GM18519 (cell line): Measurements from ENCODE around the gene MYH14.

ENCODE experiments used
- ATAC-seq: cut with Tn5 transposase; IDR thresholded peaks from one replicate; pipeline ENCODE4 v1.9.1; 2021; ENCODE audit warnings: mild to moderate bottlenecking, moderate library complexity; ENCODE audit not compliant: unreplicated experiment, low FRiP score

The MYH14 gene

DNA sequence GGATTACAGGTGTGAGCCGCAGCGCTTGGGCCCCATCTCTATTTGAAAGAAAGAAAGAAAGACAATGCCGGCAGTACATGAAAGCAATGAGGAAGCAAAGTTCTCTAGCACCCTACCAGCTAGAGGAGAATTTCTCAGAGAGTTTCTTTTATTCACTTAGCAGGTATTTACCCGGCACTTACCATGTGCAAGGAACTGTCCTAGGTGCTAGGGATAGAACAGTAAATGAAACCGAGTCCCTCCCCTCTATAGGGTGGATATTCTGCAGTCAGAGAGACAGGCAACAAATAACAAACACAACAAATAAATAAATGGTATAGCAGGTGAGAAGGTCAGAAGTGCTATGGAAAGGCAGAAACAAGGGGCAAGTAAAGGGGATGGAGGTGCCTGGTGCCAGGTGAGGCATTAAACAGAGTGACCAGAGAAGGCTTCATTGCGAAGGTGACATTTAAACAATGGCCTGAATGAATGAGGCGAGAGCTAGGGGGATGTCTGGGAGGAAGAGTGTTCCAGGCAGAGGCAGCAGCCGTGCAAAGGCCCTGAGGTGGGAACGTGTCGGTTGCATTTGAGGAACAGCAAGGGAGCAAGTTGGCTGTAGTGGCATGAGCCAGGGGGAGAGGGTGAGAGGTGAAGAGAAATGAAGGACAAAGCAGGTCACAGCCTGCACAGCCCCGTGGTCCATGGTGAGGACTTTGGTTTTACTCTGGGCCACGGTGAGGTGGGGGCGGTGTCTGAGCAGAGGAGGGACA, 10.8 kb upstream of the MYH14 start:
- ATAC-seq, result no peak

DNA sequence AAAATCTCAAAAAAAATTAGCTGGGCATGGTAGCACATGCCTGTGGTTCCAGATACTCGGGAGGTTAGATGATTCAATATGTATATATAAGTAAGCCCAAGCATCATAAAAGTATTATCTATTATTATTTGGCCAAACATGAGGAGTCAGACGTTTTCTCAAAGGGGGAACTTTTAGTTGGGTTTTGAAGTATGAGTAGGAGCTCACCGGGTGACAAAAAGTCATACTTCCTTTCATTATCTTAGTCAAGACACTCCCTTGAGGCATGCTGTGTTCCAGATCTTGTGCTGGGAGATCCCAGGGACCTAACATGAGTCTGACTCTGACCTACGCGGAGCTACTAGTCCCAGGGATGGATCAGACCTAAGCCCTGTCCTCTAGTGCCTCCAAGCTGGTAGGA, 8.2 kb upstream of the MYH14 start:
- ATAC-seq, result no peak

DNA sequence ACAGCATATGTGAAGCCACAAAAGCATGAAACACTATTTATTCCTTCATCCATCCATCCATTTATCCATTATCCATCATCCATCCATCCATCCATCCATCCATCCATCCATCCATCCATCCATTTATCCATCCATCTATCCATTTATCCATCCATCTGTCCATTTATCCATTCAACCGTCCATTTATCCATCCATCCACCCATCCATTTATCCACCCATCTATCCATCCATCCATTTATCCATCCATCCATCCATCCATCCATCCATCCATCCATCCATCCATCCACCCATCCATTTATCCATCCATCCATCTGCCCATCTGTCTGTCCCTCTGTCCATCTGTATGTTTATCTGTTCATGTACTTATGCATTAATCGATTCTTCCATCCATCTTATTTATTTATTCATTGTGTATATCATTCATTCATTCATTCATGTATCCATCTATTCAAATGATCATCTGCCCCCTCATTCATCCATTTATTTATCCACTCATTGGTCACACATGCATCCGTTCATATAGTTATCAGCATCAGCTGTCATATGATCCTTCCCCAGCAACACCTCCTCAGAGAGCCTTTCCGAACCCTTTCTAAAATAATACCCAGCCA, 7.0 kb upstream of the MYH14 start:
- ATAC-seq, result no peak

DNA sequence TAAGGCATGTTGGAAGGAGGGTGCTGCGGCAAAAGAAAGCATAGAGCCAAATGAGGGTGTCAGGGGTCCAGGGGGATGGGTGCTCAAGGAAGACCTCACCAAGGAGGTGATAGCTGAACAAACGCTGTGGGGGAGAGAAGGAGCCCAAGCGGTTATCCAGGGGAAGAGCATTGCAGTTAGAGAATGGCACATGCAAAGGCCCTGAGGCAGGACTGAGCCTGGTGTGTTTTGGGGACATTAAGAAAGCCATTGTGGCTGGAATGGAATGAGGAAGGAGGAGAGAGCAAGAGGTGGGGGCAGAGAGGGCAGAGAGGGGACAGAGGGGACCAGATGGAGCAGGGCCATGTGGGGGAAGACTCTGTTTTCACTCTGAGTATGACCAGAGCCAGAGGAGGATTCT, 6.1 kb upstream of the MYH14 start:
- ATAC-seq, result no peak

DNA sequence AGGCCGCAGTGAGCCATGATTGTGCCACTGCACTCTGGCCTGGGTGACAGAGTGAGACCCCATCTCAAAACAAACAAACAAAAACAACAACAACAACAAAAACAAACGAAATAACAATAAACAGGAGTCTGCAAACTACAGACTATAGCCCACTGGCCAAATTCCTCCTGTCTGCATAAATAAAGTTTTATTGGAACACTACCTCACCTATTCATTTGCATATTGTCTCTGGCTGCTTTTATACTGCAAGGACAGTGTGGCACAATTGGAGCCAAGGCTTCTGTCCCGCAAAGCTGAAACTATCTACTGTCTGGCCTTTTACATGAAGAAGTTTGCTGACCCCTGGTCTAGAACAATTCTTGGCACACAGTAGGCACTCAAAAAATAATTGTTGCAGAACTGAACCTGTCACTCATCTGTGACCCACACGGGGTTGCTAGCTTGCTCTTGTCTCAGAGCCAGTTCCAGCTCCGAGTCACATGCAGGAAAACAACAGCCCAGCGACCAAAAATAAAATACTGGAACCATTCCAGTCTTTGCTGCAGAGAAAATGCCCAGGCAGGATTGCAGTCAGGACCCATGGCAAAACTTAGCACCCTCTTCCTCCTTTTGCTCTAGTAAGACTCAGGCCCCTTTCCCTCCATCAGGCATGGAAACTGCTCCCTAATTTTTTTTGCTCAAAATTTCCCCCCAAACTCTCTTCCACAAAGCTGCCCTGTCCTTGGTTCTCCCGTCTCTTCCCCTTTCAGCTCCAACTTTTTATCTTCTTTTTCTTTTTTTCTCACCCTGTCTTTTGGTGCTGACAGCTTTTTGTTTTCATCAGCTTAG, 4.8 kb upstream of the MYH14 start:
- ATAC-seq, result no peak

DNA sequence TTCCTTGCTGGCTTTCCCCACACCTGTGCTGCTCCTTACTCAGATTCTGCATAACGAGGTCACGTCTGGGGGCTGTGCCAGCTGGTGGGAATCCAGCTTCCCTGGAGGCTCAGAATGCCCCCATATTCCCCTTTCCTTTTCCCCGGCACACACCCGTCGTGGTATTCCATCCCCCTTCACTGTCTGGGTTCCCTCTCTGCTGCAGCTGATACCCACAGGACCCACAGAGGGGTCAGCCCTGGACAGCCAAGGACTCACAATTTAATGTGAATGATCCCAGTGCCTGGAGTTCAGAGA, 4.2 kb upstream of the MYH14 start:
- ATAC-seq, result no peak

DNA sequence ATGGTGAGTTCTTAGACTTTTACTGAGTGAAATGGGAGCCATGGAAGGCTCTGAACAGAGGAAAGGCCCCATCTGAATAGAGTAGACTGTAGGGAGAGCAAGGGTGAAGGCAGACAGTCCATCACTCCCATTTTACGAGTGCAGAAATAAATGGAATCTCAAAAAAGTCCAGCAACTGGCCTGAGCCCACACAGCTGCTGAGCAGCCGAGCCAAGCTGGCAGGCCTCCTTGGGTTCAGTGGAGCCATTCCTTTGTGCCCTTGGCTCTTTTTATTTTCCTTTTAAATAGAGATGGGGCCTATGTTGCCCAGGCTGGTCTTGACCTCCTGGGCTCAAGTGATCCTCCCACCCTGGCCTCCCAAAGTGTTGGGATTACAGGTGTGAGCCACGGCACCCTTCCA, 1.0 kb upstream of the MYH14 start:
- ATAC-seq, result no peak

DNA sequence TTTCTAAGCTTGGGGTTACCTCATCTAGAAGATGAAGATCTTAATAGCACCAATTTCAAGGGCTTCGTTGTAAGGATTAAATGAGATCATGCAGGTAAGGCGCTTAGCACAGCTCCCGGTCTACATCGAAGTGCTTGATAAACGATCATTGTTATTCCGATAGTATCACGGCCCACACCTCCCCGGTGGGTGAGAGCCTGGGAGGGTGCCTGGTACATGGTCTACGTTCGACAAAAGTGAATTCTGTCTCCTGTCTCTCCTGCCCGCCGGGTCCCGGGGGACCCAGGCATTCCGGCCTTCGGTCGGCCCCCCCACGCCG, 501 bp upstream of the MYH14 start:
- no peak for ATAC-seq

DNA sequence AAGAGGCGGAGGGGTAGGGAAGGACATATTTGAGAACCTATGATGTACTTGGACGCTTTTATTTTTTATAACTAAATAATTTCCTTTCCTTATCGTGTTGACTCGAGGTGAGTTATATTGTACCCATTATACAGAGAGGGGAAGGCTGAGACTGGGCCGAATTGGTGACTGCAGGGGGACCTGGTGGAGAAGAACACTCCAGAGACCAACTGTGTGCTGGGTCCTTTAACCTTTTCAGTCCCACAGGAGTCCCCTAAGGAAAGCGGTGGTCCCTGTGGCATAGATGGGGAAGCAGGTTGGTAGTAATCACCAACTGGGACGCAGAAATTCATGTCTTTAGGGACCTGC, 633 bp downstream of the MYH14 start:
- ATAC-seq, result no peak

DNA sequence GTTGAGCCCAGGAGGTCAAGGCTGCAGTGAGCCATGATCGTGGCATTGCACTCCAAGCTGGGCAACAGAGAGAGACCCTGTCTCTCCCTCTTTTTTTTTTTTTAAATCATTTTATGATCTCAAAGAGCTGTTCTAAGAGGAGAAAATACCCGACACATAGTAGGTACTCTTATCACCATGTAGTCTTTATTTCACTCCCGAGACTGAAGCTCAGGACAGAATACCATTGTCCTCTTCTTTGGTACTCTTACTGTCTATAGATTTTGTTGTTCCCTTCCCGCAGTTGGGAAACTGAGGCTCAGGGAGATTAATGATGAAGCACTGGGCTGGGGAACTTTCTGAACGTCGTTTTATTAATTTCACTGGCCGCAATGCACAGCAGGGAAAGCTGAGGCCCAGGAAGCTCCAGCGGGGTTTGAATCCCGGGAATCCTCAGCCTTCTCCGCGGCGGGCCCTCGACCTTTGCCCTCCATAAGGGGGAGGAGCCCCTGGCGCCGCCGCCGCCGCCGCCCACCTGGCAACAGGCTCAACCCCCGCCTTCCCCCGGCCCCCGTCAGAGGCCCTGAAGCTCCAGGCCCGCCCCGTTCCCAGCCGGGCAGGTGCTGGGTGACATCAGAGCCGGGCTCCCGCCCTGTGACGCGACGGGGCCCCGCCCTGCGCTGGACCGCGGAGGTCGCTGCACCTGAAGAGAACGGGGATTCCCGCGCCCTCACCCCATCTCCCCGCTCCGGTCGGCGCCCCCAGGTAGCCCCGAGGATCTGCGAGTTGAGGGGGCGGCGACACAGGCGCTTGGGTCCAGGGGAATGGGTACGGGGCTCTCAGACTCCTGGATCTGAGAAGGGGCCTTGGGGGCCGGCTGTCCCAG, 1.6 kb downstream of the MYH14 start:
- no peak for ATAC-seq

DNA sequence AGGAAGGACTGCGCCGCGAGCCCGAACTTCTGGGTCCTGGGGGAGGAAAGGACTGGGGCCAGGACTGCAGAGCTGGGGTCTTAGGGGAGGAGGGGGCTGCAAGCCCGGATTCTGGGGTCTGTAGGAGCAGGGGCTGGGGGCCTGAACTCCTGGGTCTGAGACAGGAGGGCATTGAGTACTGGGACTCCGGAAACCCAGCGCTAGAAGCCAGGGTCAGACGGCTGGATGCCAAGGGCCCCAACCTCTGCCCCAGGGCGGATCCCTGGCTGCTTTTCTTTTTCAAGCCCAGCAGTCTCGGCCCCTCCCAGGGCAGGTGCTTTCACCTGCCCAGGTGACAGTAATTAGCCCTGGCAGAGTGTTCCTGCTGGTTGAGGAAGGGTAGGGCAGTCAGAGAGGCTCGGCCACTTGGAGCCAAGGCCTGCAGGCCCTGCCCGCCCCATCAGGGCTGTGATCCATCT, 2.3 kb downstream of the MYH14 start:
- no peak for ATAC-seq

DNA sequence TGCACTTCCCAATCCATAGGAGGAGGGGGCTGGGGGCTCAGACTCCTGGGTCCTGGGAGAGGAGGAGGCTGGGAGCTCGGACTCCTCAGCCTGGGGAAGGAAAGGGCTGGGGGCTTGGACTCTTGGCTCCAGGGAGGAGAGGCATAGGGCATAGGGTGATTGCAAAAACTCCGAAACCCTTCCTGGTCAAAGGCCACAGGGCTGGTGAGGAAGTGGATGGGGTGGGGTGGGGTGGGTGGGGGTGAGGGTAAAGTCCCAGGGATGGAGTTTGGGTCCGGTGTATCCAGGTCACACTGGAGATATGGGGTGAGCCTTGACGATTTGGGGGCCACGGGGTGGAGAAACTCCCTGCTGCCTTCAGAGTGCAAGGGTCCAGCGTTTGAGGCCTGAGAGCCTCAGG, 2.8 kb downstream of the MYH14 start:
- no peak for ATAC-seq

DNA sequence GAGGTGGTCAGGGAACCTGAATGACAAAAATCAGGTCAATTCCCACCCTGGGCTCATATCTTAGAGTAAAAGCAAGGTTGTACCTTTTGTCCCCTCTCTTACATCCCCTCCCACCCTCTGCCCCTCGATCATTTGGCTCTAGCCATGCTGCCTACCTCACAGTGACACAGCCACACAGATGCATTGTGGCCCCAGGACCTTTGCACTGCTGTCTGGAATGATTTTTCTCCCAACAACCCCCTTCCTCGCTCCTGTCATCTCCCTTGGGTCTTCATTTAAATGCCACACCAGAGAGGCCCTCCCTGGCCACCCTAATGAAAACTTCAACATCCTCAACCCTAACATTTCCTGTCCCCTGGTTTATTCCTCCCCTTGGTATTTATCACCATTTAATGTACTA, 4.3 kb downstream of the MYH14 start:
- ATAC-seq, result no peak

DNA sequence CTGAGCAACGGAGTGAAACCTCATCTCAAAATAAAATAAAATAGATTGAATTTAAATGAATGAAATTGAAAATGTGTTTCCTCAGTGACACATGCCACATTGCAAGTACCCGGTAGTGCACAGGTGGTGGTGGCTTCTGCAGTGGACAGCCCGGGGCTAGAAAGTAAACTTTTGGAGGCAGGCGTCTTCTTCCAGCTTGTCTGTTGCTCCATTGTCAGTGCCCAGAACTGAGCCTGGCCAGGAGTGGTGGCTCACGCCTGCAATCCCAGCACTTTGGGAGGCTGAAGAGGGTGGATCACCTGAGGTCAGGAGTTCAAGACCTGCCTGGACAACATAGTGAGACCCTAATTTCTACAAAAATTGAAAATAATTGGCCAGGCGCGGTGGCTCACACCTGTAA, 5.7 kb downstream of the MYH14 start:
- ATAC-seq, result no peak

DNA sequence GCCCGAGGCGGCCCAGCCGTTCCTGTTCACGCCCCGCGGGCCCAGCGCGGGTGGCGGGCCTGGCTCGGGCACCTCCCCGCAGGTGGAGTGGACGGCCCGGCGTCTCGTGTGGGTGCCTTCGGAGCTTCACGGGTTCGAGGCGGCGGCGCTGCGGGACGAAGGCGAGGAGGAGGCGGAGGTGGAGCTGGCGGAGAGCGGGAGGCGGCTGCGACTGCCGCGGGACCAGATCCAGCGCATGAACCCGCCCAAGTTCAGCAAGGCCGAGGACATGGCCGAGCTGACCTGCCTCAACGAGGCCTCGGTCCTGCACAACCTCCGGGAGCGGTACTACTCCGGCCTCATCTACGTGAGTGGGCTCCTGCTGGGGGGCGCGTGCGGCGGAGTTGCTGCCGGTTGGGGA, 7.0 kb downstream of the MYH14 start:
- no peak for ATAC-seq

DNA sequence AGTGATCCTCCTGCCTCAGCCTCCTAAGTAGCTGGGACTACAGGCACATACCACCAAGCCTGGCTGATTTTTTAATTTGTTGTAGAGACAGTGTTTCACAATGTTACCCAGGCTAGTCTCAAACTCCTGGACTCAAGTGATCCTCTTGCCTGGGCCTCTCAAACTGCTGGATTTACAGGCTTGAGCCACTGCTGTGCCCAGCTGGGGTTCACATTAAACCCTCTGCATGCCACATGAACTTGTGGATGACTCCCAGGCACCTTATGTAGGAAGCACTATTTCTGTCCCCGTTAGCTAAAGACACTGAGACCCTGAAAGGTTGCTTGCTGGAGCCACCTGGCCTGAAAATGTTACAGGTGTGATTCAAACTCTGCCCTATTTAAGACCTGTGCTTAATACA, 10.5 kb downstream of the MYH14 start:
- ATAC-seq, result no peak

DNA sequence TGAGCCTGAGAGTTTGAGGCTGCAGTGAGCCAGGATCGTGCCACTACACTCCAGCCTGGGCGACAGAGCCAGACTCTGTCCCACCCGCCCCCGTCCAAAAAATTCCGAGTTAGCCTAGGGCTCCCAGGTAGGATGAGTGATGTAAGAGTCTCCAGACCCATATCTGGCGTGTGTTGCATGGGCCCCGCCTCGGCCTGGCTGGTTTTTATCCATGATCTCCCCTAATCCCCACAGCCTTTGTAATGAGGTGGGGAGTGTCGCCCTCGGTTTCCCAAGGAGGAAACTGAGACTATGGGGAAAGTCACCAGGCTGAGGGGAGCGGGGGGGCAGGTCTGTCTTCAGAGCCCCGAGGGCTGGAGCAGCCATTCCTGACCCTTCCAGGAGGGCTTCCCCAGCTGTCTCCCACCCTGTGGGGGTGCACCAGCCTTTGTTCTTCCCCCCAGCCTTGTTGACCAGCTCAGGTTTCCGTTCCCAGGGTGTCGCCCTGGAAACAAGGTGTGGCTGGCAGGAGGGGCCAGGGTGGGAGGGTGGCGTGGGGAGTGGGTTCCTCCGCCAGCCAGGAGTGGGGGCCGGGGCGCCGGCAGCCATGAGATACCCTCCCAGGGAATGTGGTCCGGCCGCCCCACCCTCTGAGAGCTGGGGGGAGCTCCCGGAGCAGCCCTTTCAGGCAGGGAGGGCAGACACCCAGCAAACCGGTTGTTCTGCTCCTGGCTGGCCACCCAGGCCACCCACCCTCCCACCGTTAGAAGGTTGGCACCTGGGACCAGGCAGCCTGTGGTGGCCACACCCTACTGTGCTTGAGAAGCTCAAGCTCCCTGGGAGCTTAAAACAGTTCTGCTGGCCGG, 11.5 kb downstream of the MYH14 start:
- no peak for ATAC-seq

DNA sequence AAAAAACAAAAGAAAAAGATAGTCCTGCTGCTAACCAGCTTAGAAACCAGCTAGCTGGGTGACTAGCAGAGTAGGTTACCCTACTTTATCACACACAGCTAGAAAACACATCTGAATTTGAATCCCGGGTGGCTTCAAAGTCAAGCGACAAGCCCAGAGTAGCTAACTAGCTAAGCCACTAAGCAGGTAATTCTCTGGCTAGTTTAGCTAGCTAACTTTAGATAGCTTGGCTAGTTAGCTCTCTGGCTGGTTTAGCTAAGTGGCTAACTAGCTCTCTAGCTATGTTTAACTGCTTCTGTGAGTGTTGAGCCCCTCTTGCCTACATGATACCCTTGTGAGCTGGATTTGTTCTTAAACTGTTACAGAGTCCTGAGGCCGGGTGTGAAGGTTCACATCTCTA, 12.4 kb downstream of the MYH14 start:
- ATAC-seq, result no peak

DNA sequence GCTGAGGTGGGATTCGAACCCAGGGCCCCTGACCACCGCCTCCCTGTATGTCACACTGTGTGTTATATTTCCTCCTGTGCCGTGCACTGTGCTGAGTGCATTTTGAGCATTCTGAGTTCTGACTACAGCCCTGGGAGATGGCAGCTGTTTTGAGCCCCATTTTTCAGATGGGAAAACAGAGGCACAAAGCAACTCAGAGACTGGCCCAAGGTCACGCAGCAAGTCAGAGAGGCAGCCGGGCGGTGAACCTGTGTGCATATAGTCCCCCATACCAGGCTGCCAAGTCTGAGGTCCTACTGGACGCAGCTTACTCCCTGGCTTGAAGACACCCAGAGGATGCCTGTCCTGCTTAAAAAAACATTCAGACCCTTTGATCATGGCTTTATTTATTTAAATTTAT, 17.7 kb downstream of the MYH14 start:
- ATAC-seq, result no peak

DNA sequence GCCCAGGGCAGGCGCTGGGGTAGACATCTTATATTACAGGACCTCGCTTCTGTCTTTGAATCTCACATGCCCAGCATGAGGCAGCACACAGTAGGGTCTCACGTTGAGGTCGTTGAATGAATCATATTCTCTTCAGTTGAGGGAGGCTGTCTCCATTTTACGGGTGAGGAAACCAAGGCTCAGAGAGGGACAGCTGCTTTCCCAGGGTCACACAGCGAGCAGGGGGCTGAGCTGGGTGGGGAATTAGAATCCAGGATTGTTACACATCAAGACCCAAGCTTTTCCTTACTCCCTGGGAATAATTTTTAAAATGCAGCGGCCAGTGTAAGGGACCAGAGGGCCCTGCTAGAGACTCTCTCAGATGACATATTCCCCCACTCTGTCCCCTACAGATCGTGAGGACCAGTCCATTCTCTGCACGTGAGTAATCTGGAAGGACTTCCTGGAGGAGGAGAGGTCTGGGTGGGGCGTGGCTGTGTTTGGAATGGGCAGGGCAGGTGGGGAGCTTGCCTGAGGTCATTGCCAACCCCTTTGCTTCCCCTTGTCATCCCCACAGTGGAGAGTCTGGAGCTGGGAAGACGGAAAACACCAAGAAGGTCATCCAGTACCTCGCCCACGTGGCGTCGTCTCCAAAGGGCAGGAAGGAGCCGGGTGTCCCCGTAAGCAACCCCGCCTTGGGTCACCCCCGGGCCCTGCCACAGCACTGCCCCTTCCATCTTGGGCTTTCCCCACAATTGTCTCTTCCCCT, 19.4 kb downstream of the MYH14 start:
- ATAC-seq, result no peak
